Measurements from ENCODE around the gene CAMLG. TPM values are rescaled to one million over a fixed set of nuclear protein-coding genes. Genes with fewer than 3 reads are reported as not detected.

The CAMLG gene
- polyA plus RNA-seq, 1 of the 3 experiments (the other 2 are of a cell fraction) = 16.9 TPM

- Histone ChIP-seq H3K27ac (ENCODE audit: low read depth in 2 of 2, low read length in 1 of 2) (no peak overlapping the region), H3F3A (replicated peaks; ENCODE audit: insufficient read depth) (no peaks in the 10 kb centered on the region), H3K9me2 (no peaks in the 10 kb centered on the region), H3K4me2 (no peak overlapping the region), H3K9ac (no peak overlapping the region), H3K9me3 (no peaks in the 10 kb centered on the region), H3K4me1 (ENCODE audit: control insufficient read depth in 1 of 2, insufficient read depth in 2 of 2, low read depth in 1 of 2, low read length in 1 of 2) (no peaks in the 10 kb centered on the region), H3K27me3 (ENCODE audit: insufficient read depth) (no peaks in the 10 kb centered on the region), H3K4me3 (ENCODE audit: low read depth in 2 of 2, low read length in 1 of 2) (no peak overlapping the region), H2AFZ (ENCODE audit: low read depth) (no peak overlapping the region), H3K79me2 (ENCODE audit: insufficient read depth) (peaks cover 3% of the 10 kb centered on the region; the same call in 1 of the 2 replicates), H3K36me3 (replicated peaks in 1 of 2; ENCODE audit: control insufficient read depth in 1 of 2, insufficient read depth in 2 of 2, low read length in 1 of 2) (peaks cover 64 to 71% of the 10 kb centered on the region in 2 experiments), H4K20me1 (ENCODE audit: insufficient read depth) (no peaks in the 10 kb centered on the region)
- CTCF ChIA-PET = no interaction called here
- 97% methylated on average over 8 of the region's 8 CpGs for WGBS (ENCODE audit: low lambda C conversion rate)
- TF ChIP-seq NFIC (IDR thresholded peaks at IDR 0.05; ENCODE audit: borderline replicate concordance) (no peak), MEF2A (IDR thresholded peaks at IDR 0.05; ENCODE audit: borderline replicate concordance, low read depth) (no peak), FOXM1 (IDR thresholded peaks at IDR 0.05; ENCODE audit: low read depth) (no peak), ELF1 (IDR thresholded peaks at IDR 0.05) (no peak), MAX (IDR thresholded peaks at IDR 0.05; ENCODE audit: low read depth) (no peak), SIN3A (IDR thresholded peaks at IDR 0.05; ENCODE audit: borderline replicate concordance, low read depth, low read length) (no peak), REST (IDR thresholded peaks at IDR 0.05; ENCODE audit: low read depth, low read length) (no peak), ZBTB33 (IDR thresholded peaks at IDR 0.05; ENCODE audit: borderline replicate concordance, low read depth) (no peak), SMC3 (IDR thresholded peaks at IDR 0.05; ENCODE audit: low read depth, low read length) (no peak), PBX3 (IDR thresholded peaks at IDR 0.05) (no peak)
- POLR2A ChIA-PET = no interaction called here
- DNase-seq = no peak
These were observed 56.5 kb downstream of the CAMLG start for GRCh38 chr5:134794819-134795218.

GRCh38 chr5:134798468-134798867 lies 60.1 kb downstream of the CAMLG start:
- H3K79me2 ChIP-seq (ENCODE audit: insufficient read depth) = peaks cover 4% of the 10 kb centered on the region; the same call in 1 of the 2 replicates
- H4K20me1 ChIP-seq (ENCODE audit: insufficient read depth) = no peaks in the 10 kb centered on the region
- no peak overlapping the region for H3K9ac ChIP-seq
- H3K27ac ChIP-seq (ENCODE audit: low read depth in 2 of 2, low read length in 1 of 2) = no peak overlapping the region
- no peaks in the 10 kb centered on the region for H3K9me3 ChIP-seq
- no peaks in the 10 kb centered on the region for H3K9me2 ChIP-seq
- H3F3A ChIP-seq (replicated peaks; ENCODE audit: insufficient read depth) = no peaks in the 10 kb centered on the region
- DNase-seq = no peak
- WGBS (ENCODE audit: low lambda C conversion rate) = 81% methylated on average over 5 of the region's 5 CpGs
- H3K27me3 ChIP-seq (ENCODE audit: insufficient read depth) = no peaks in the 10 kb centered on the region
- H3K4me3 ChIP-seq (ENCODE audit: low read depth in 2 of 2, low read length in 1 of 2) = no peak overlapping the region
- H3K4me2 ChIP-seq = no peak overlapping the region
- no peak overlapping the region for H2AFZ ChIP-seq (ENCODE audit: low read depth)
- ChIA-PET CTCF (interaction anchor here (1.2 kb wide), 1 partner anchor 106 kb away, joined by 3 read pairs; the partner anchor contains the start of gene PCBD2), POLR2A (no interaction called here)
- peaks cover 50 to 64% of the 10 kb centered on the region in 2 experiments for H3K36me3 ChIP-seq (replicated peaks in 1 of 2; ENCODE audit: control insufficient read depth in 1 of 2, insufficient read depth in 2 of 2, low read length in 1 of 2)
- no peaks in the 10 kb centered on the region for H3K4me1 ChIP-seq (ENCODE audit: control insufficient read depth in 1 of 2, insufficient read depth in 2 of 2, low read depth in 1 of 2, low read length in 1 of 2)
- no peak for TF ChIP-seq RAD21 (IDR thresholded peaks at IDR 0.05; ENCODE audit: low read length)
- no peak for TF ChIP-seq RXRA (IDR thresholded peaks at IDR 0.05; ENCODE audit: borderline replicate concordance, low read depth)
- no peak for TF ChIP-seq EP300 (IDR thresholded peaks at IDR 0.05; ENCODE audit: borderline replicate concordance in 1 of 2, low read depth in 1 of 2, low read length in 1 of 2)
- no peak for TF ChIP-seq FOXM1 (IDR thresholded peaks at IDR 0.05; ENCODE audit: low read depth)
- no peak for TF ChIP-seq PBX3 (IDR thresholded peaks at IDR 0.05)
- TF ChIP-seq YY1 (IDR thresholded peaks at IDR 0.05; ENCODE audit: low read depth) = no peak
- TF ChIP-seq FOSL2 (IDR thresholded peaks at IDR 0.05; ENCODE audit: borderline replicate concordance, low read depth) = no peak
- TF ChIP-seq MEF2A (IDR thresholded peaks at IDR 0.05; ENCODE audit: borderline replicate concordance, low read depth) = no peak
- no peak for TF ChIP-seq NFIC (IDR thresholded peaks at IDR 0.05; ENCODE audit: borderline replicate concordance)
- no peak for TF ChIP-seq TAF1 (IDR thresholded peaks at IDR 0.05; ENCODE audit: borderline replicate concordance, low read depth, low read length)
